GM12801 (cell line): ENCODE results near the gene BTRC.

ENCODE experiments used
- TF ChIP-seq, protein P1 (sequence below): IDR thresholded peaks from one replicate; pipeline ENCODE4 v1.5.1; 2011; ENCODE audit warnings: control low read depth; ENCODE audit not compliant: insufficient read length; ENCODE audit errors: extremely low read depth

BTRC gene

GRCh38 chr10:101513733-101514132 is 159.8 kb downstream of the BTRC start:
- TF ChIP-seq, protein P1, sequence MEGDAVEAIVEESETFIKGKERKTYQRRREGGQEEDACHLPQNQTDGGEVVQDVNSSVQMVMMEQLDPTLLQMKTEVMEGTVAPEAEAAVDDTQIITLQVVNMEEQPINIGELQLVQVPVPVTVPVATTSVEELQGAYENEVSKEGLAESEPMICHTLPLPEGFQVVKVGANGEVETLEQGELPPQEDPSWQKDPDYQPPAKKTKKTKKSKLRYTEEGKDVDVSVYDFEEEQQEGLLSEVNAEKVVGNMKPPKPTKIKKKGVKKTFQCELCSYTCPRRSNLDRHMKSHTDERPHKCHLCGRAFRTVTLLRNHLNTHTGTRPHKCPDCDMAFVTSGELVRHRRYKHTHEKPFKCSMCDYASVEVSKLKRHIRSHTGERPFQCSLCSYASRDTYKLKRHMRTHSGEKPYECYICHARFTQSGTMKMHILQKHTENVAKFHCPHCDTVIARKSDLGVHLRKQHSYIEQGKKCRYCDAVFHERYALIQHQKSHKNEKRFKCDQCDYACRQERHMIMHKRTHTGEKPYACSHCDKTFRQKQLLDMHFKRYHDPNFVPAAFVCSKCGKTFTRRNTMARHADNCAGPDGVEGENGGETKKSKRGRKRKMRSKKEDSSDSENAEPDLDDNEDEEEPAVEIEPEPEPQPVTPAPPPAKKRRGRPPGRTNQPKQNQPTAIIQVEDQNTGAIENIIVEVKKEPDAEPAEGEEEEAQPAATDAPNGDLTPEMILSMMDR = no peak

- TF ChIP-seq, protein P1 = no peak
Measured at GRCh38 chr10:101525848-101526247, 171.9 kb downstream of the BTRC start.

DNA sequence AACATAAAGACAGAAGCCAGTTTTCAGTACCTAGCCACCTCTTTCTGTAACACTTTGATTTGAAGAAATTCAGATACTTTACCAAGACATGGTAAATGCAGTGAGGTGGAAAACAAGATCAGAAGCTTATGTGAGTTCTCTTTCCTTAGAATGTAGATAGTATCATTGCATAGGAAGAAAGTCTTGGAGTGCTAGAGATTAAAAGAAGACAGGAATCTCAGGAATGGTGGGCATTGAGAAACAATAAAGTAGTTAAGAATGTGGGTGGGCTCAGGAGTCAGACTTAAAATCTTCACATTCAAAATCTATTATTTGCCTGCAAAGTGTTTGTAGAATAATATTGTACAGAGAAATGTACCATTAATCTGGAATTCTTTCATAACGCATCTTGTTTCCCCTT is 175.2 kb downstream of the BTRC start:
- TF ChIP-seq, protein P1 = no peak

DNA sequence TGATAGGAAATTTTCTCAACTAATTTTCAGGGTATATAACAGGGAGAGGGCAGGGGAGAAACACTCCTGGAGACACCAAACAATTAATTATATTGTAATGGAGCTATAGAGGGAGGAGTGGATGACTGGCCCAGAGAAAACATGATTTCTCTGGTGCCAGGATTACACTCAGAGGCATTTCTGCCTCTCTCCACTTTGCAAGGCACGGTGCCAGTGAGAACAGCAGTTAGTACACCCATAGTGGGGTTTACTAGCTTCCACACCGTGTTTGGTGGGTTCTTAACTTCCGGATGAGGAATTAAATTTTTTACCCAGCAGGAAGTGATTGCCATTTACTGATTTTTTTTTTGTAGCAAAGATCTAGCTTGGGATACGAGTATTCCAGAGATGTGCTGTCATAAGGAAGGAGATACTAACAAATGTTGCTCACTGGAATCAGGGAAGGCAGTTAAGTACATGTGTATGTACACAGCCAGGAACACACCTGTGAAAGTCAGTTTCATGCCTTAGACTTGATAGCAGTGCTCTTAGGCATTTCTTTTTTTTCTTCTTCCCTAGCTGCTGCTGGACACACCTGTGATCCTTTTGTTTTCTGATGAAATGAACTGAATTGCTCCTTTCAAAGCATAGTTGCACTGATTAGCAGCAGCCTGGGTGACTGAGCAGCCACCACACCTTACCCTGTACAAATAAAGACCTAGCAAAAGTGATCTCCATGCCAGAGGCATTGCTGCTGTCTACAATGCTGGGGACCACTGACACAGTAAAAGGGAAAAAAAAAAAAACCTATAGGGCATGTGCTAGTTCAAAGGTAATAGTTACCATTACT is 176.0 kb downstream of the BTRC start:
- TF ChIP-seq, protein P1 = no peak

- TF ChIP-seq, protein P1 = no peak
Measured at GRCh38 chr10:101535949-101536348, 182.0 kb downstream of the BTRC start.

- TF ChIP-seq, protein P1 = no peak
Measured at GRCh38 chr10:101536800-101537199, 182.8 kb downstream of the BTRC start.

- TF ChIP-seq, protein P1 = no peak
Measured at GRCh38 chr10:101538446-101538845, 184.5 kb downstream of the BTRC start.
